ENCODE results near the gene CACNA2D1.

Gene CACNA2D1

GRCh38 chr7:82091126-82091684, 352.4 kb downstream of the CACNA2D1 start:
- FAIRE-seq (no peak), DNase-seq (ENCODE audit: insufficient read length, low spot score) (no peak)
- TF ChIP-seq POLR2A (IDR thresholded peaks at IDR 0.05; ENCODE audit: low read depth, low read length): no peak

- DNase-seq (ENCODE audit: insufficient read length, low spot score): no peak
- no peak for TF ChIP-seq POLR2A (IDR thresholded peaks at IDR 0.05; ENCODE audit: low read depth, low read length)
- no peak for FAIRE-seq
These were observed 356.5 kb downstream of the CACNA2D1 start for GRCh38 chr7:82087099-82087498.

GRCh38 chr7:82085116-82085515, 358.5 kb downstream of the CACNA2D1 start:
- DNase-seq (ENCODE audit: insufficient read length, low spot score) (no peak), FAIRE-seq (no peak)
- TF ChIP-seq POLR2A (IDR thresholded peaks at IDR 0.05; ENCODE audit: low read depth, low read length): no peak

GRCh38 chr7:82081644-82082224, 361.8 kb downstream of the CACNA2D1 start:
- no peak for DNase-seq (ENCODE audit: insufficient read length, low spot score)
- FAIRE-seq: no peak

GRCh38 chr7:82080254-82080927, 363.2 kb downstream of the CACNA2D1 start:
- no peak for TF ChIP-seq POLR2A (IDR thresholded peaks at IDR 0.05; ENCODE audit: low read depth, low read length)
- no peak for FAIRE-seq
- no peak for DNase-seq (ENCODE audit: insufficient read length, low spot score)

More at GRCh38 chr7:82081644-82082224, 361.8 kb downstream of the CACNA2D1 start:
- no peak for TF ChIP-seq POLR2A (IDR thresholded peaks at IDR 0.05; ENCODE audit: low read depth, low read length)

GRCh38 chr7:82079527-82079926, 364.1 kb downstream of the CACNA2D1 start:
- TF ChIP-seq POLR2A (IDR thresholded peaks at IDR 0.05; ENCODE audit: low read depth, low read length): no peak
- FAIRE-seq (no peak), DNase-seq (ENCODE audit: insufficient read length, low spot score) (no peak)

- DNase-seq (ENCODE audit: insufficient read length, low spot score): no peak
- no peak for TF ChIP-seq POLR2A (IDR thresholded peaks at IDR 0.05; ENCODE audit: low read depth, low read length)
- no peak for FAIRE-seq
These were observed 364.8 kb downstream of the CACNA2D1 start for GRCh38 chr7:82078807-82079206.

GRCh38 chr7:82071468-82071867, 372.1 kb downstream of the CACNA2D1 start:
- DNase-seq (ENCODE audit: insufficient read length, low spot score) (no peak), FAIRE-seq (no peak)
- no peak for TF ChIP-seq POLR2A (IDR thresholded peaks at IDR 0.05; ENCODE audit: low read depth, low read length)

GRCh38 chr7:82067628-82068264, 375.8 kb downstream of the CACNA2D1 start:
- DNase-seq (ENCODE audit: insufficient read length, low spot score): no peak
- no peak for FAIRE-seq
- no peak for TF ChIP-seq POLR2A (IDR thresholded peaks at IDR 0.05; ENCODE audit: low read depth, low read length)

GRCh38 chr7:82057476-82057875, 386.1 kb downstream of the CACNA2D1 start:
- FAIRE-seq (no peak), DNase-seq (ENCODE audit: insufficient read length, low spot score) (no peak)
- TF ChIP-seq POLR2A (IDR thresholded peaks at IDR 0.05; ENCODE audit: low read depth, low read length): no peak

GRCh38 chr7:82056282-82056681, 387.3 kb downstream of the CACNA2D1 start:
- DNase-seq (ENCODE audit: insufficient read length, low spot score): no peak
- FAIRE-seq: no peak
- no peak for TF ChIP-seq POLR2A (IDR thresholded peaks at IDR 0.05; ENCODE audit: low read depth, low read length)

- no peak for FAIRE-seq
- TF ChIP-seq POLR2A (IDR thresholded peaks at IDR 0.05; ENCODE audit: low read depth, low read length): no peak
These were observed 389.0 kb downstream of the CACNA2D1 start for GRCh38 chr7:82054544-82054943.

GRCh38 chr7:82053453-82054032, 390.0 kb downstream of the CACNA2D1 start:
- no peak for FAIRE-seq

More at GRCh38 chr7:82054544-82054943, 389.0 kb downstream of the CACNA2D1 start:
- DNase-seq (ENCODE audit: insufficient read length, low spot score): no peak

GRCh38 chr7:82051601-82052000, 392.0 kb downstream of the CACNA2D1 start:
- TF ChIP-seq POLR2A (IDR thresholded peaks at IDR 0.05; ENCODE audit: low read depth, low read length): no peak
- DNase-seq (ENCODE audit: insufficient read length, low spot score): no peak
- FAIRE-seq: no peak

More at GRCh38 chr7:82053453-82054032, 390.0 kb downstream of the CACNA2D1 start:
- DNase-seq (ENCODE audit: insufficient read length, low spot score): no peak
- no peak for TF ChIP-seq POLR2A (IDR thresholded peaks at IDR 0.05; ENCODE audit: low read depth, low read length)
